ENCODE results near the gene UBASH3A.

Gene UBASH3A

GRCh38 chr21:42374864-42375499 is 28.7 kb upstream of the UBASH3A start:
- DNase-seq, result no peak

- DNase-seq, result no peak
These were observed 28.2 kb upstream of the UBASH3A start for GRCh38 chr21:42375506-42375905.

GRCh38 chr21:42375966-42376337 is 27.8 kb upstream of the UBASH3A start:
- no peak for DNase-seq

GRCh38 chr21:42376338-42376982 is 27.2 kb upstream of the UBASH3A start:
- DNase-seq, result no peak

GRCh38 chr21:42377211-42377950 is 26.3 kb upstream of the UBASH3A start:
- DNase-seq, result no peak

GRCh38 chr21:42377951-42378340 is 25.8 kb upstream of the UBASH3A start:
- DNase-seq, result no peak

- DNase-seq, result no peak
These were observed 25.3 kb upstream of the UBASH3A start for GRCh38 chr21:42378418-42378817.

GRCh38 chr21:42379426-42380215 is 24.1 kb upstream of the UBASH3A start:
- peak; percentile 21 for DNase-seq

GRCh38 chr21:42381347-42381984 is 22.2 kb upstream of the UBASH3A start:
- peak; percentile 74 for DNase-seq

GRCh38 chr21:42382915-42383314 is 20.8 kb upstream of the UBASH3A start:
- DNase-seq, result no peak

- DNase-seq, result no peak
These were observed 20.4 kb upstream of the UBASH3A start for GRCh38 chr21:42383331-42383730.

GRCh38 chr21:42384156-42384945 is 19.4 kb upstream of the UBASH3A start:
- peak; percentile 39 for DNase-seq

- peak; percentile 61 for DNase-seq
These were observed 18.7 kb upstream of the UBASH3A start for GRCh38 chr21:42384989-42385388.

GRCh38 chr21:42385619-42386018 is 18.1 kb upstream of the UBASH3A start:
- no peak for DNase-seq

GRCh38 chr21:42386034-42386591 is 17.6 kb upstream of the UBASH3A start:
- DNase-seq, result no peak

GRCh38 chr21:42387164-42387563 is 16.5 kb upstream of the UBASH3A start:
- peak; percentile 40 for DNase-seq

GRCh38 chr21:42387843-42388340 is 15.8 kb upstream of the UBASH3A start:
- no peak for DNase-seq

GRCh38 chr21:42388740-42389448 is 14.8 kb upstream of the UBASH3A start:
- DNase-seq, result peak; percentile 49

GRCh38 chr21:42389449-42389835 is 14.3 kb upstream of the UBASH3A start:
- no peak for DNase-seq

- DNase-seq, result no peak
These were observed 13.5 kb upstream of the UBASH3A start for GRCh38 chr21:42390193-42390592.

GRCh38 chr21:42390696-42391095 is 13.0 kb upstream of the UBASH3A start:
- no peak for DNase-seq
